GM23248 (cell line): ENCODE measurements around the gene RBM23. TPM values are rescaled to one million over a fixed set of nuclear protein-coding genes. Genes with fewer than 3 reads are reported as not detected.

Source experiments
- DNase-seq: peaks from one replicate; pipeline ENCODE4 v3.0.0-alpha.2; 2015
- H2AFZ ChIP-seq: fragments of 200-600 bp; sonication (generic); 2 replicates; pipeline ENCODE4 v1.6.1; 2016; ENCODE audit warnings: antibody characterized with exemption
- H3F3A ChIP-seq: fragments of 200-600 bp; sonication (generic); 2 replicates; pipeline ENCODE4 v1.6.1; 2016; ENCODE audit warnings: mild to moderate bottlenecking, antibody characterized with exemption, mixed run types; ENCODE audit not compliant: insufficient read depth
- H3K27ac ChIP-seq: fragments of 200-600 bp; sonication (generic); 2 replicates; pipeline ENCODE4 v1.5.1; 2016; ENCODE audit warnings: mild to moderate bottlenecking
- H3K27me3 ChIP-seq: fragments of 200-600 bp; sonication (generic); replicated peaks from 2 replicates; pipeline ENCODE4 v1.6.1; 2016; ENCODE audit warnings: mild to moderate bottlenecking; ENCODE audit not compliant: insufficient read depth
- H3K36me3 ChIP-seq: fragments of 200-600 bp; sonication (generic); 2 replicates; pipeline ENCODE4 v1.6.1; 2016; ENCODE audit warnings: low read depth, mild to moderate bottlenecking
- H3K4me1 ChIP-seq: fragments of 200-600 bp; sonication (generic); 2 replicates; pipeline ENCODE4 v1.6.1; 2016; ENCODE audit warnings: mild to moderate bottlenecking; ENCODE audit not compliant: insufficient read depth
- H3K4me2 ChIP-seq: fragments of 200-600 bp; sonication (generic); one replicate; pipeline ENCODE4 v1.6.1; 2016; ENCODE audit warnings: mild to moderate bottlenecking; ENCODE audit not compliant: unreplicated experiment
- H3K4me3 ChIP-seq: fragments of 200-600 bp; sonication (generic); 2 replicates; pipeline ENCODE4 v1.5.1; 2016; ENCODE audit warnings: mild to moderate bottlenecking
- H3K79me2 ChIP-seq: fragments of 200-600 bp; sonication (generic); 2 replicates; pipeline ENCODE4 v1.6.1; 2016; ENCODE audit warnings: mild to moderate bottlenecking; ENCODE audit not compliant: insufficient read depth
- H3K9ac ChIP-seq: fragments of 200-600 bp; sonication (generic); 2 replicates; pipeline ENCODE4 v1.6.1; 2016; ENCODE audit warnings: mild to moderate bottlenecking
- H3K9me2 ChIP-seq: fragments of 200-600 bp; sonication (generic); 2 replicates; pipeline ENCODE4 v1.6.1; 2016; ENCODE audit warnings: mixed run types, mild to moderate bottlenecking, moderate library complexity; ENCODE audit not compliant: insufficient read depth
- H3K9me3 ChIP-seq: fragments of 200-600 bp; sonication (generic); one replicate; pipeline ENCODE4 v1.6.1; 2017; ENCODE audit warnings: low read depth
- H4K20me1 ChIP-seq: fragments of 200-600 bp; sonication (generic); 2 replicates; pipeline ENCODE4 v1.6.0; 2016; ENCODE audit not compliant: insufficient read depth
- EZH2 ChIP-seq: fragments of 200-600 bp; sonication (generic); IDR thresholded peaks from 2 replicates; pipeline ENCODE4 v1.6.1; 2018; ENCODE audit warnings: antibody characterized with exemption, mild to moderate bottlenecking; ENCODE audit not compliant: insufficient read depth, poor library complexity, severe bottlenecking
- EZH2phosphoT487 ChIP-seq: fragments of 200-600 bp; sonication (generic); IDR thresholded peaks from 2 replicates; pipeline ENCODE4 v1.6.1; 2018; ENCODE audit warnings: antibody characterized with exemption, moderate library complexity, mild to moderate bottlenecking, low read depth; ENCODE audit not compliant: insufficient read depth
- WGBS, 2 experiments: methylation state at CpG; one replicate each; pipeline ENCODE4 v1.1.6; 2015 to 2017; ENCODE audit warnings: low lambda C conversion rate in 2 of 2, low coverage in 1 of 2; ENCODE audit errors: missing lambda C conversion rate in 2 of 2; 5-methylcytosine and 5-hydroxymethylcytosine counted together
- in situ Hi-C: fragments of 300-500 bp; cut with MboI; formaldehyde crosslinking; loops from 2 replicates; pipeline ENCODE4 v1.15.0; 2020
- polyA plus RNA-seq: library from polyadenylated mRNA; unstranded; fragments of >200 nt; fragmentation: Nextera tagmentation; extraction: Ambion mirVana; gene quantifications from 2 replicates; pipeline ENCODE4 v1.2.1, GENCODE V29; 2016
- total RNA-seq: library from RNA; depleted of rRNA; stranded (reverse); fragments of >200 nt; shearing (Covaris generic); gene quantifications from 2 replicates; pipeline ENCODE4 v1.2.3, GENCODE V29; 2014

RBM23 gene
- total and polyA plus RNA-seq, 2 experiments from 2014 or later, result 33.8 to 57.2 TPM

DNA sequence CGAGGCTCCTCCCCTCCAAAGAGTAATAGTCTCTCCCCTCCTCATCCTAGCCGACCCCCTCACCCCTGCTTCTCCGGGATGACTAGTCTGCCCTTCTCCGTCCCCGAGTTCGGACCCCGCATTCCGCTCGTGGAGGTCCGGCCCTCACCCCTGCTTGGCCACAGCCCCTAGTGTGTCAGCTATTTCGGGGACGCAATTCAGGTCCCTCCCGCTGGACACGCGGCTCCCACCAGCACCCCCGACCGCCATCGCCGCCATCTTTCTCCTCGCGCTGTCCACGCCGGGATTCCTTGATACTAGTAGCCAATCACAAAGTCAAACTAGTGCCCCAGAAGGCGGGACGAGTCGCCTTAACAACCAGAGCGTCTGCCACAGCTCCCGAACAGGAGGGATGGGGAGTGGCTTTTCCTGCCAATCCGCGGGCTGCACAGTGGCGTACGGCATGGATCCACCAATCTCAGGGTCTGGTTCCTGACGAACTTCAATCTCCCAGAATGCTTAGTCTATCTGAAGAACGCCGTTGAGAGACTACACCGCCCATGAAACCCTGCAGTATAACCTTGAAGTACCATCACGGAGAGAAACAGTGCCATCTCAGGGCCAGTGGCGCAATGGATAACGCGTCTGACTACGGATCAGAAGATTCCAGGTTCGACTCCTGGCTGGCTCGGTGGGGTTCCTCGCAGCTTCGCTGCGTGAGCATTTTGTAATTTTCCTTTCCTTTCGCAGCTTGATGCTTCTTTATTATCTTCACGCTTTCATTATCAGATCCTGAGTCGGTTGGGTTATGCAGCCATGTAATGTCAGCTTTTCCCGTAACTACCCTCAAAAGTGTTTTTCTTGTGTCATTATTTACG, 10.4 kb upstream of the RBM23 start, which contains the start of gene PRMT5:
Gene PRMT5 (minus strand): TSS at position 273 of the 857 bp plus-strand sequence. CDS start 15 bp downstream, at position 258.
- no peaks in the 10 kb centered on the region for H3K9me2 ChIP-seq
- H3K36me3 ChIP-seq, result peaks cover 12% of the 10 kb centered on the region
- H3F3A ChIP-seq, result peaks cover 14% of the 10 kb centered on the region
- peaks cover 21% of the 10 kb centered on the region for H3K4me1 ChIP-seq
- H3K27me3 ChIP-seq, result no peaks in the 10 kb centered on the region
- peak; percentile 100 for DNase-seq
- H3K27ac ChIP-seq, result peak within 1 kb of the TSS; percentile 88
- H4K20me1 ChIP-seq, result no peaks in the 10 kb centered on the region
- TF ChIP-seq EZH2phosphoT487 (no peak), EZH2 (no peak)
- peaks cover 35% of the 10 kb centered on the region for H3K79me2 ChIP-seq
- 0 to 1% methylated on average over 51 of the region's 51 CpGs for WGBS, 2 experiments
- in situ Hi-C loops, result no loop called here
- H3K9ac ChIP-seq, result peak within 1 kb of the TSS; percentile 94
- no peaks in the 10 kb centered on the region for H3K9me3 ChIP-seq
- H3K4me3 ChIP-seq, result peak within 1 kb of the TSS; percentile 91
- H3K4me2 ChIP-seq, result peak within 1 kb of the TSS; percentile 97
- H2AFZ ChIP-seq, result peak within 1 kb of the TSS; percentile 94

DNA sequence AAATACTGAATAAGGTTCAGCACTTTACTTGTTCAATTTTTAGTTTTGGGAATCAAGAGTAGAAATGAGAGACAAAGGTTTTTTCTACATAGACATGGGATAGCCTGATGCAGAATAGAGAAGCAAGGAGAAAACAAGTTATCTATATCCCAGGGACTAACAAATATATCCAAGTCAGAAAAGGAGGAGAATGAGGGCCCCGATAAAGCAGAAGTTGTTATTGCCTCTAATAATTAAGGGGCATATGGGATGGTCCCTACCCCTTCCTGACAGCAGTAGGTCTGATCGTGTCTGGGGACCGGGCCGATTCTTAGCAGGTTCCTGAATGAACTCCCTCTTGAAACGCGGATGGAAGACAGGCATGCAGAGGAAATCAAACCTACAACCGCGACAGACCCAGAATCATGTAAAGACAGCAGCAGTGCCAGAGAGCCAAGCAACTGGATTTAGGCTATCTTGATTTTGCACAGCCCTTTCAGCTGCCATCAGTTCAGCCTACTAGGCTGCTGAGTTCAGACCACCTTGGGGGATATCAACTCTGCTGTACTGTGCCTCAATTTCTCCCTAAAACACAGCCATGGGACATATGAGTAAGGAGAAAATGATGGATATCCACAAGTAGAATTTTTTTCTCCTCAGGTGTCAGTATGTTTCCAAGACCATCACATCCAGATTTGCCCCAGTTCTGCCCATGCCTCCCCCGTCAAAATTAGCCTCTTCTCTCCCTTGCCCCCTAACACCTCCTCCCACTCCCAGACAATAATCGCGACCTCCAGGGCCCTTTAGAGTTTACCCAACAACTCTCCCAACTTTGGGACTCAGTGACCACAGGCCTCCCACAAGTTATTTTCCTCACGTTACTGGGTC, 9.5 kb upstream of the RBM23 start:
- 9 to 10% methylated on average over 12 of the region's 12 CpGs for WGBS, 2 experiments
- peak overlapping the region; percentile 94 for H3K9ac ChIP-seq
- H3K79me2 ChIP-seq, result peaks cover 35% of the 10 kb centered on the region
- in situ Hi-C loops, result no loop called here
- peak overlapping the region; percentile 84 for H2AFZ ChIP-seq
- H3K9me2 ChIP-seq, result no peaks in the 10 kb centered on the region
- H3K4me1 ChIP-seq, result peaks cover 21% of the 10 kb centered on the region
- DNase-seq, result peak; percentile 35
- H3K36me3 ChIP-seq, result peaks cover 19% of the 10 kb centered on the region
- peak overlapping the region; percentile 97 for H3K4me2 ChIP-seq
- no peak for TF ChIP-seq EZH2
- TF ChIP-seq EZH2phosphoT487, result no peak
- H4K20me1 ChIP-seq, result no peaks in the 10 kb centered on the region
- no peaks in the 10 kb centered on the region for H3K27me3 ChIP-seq
- peak overlapping the region; percentile 91 for H3K4me3 ChIP-seq
- peak overlapping the region; percentile 75 for H3K27ac ChIP-seq
- peaks cover 10% of the 10 kb centered on the region for H3F3A ChIP-seq
- H3K9me3 ChIP-seq, result no peaks in the 10 kb centered on the region

DNA sequence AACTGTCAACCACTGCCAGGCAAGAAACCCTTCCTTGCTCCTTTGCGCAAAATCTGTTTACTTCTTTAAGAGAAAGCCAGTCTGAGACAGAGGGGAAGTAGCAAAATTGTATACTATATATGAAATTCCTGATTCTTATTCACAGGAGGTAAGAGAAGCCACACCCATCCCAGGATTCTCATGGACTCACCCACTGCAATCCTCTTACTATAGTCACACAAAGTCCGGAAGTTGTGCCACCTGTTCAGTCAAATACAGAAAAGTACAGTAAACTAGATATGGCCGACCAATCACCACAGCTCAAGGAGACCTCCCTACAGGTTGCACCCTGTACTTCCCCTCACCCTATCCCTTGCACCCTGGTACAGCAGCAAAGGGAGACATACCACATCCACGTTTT, 7.4 kb upstream of the RBM23 start:
- TF ChIP-seq EZH2 (no peak), EZH2phosphoT487 (no peak)
- Histone ChIP-seq H3K4me1 (peaks cover 21% of the 10 kb centered on the region), H4K20me1 (no peaks in the 10 kb centered on the region), H3K4me3 (no peak overlapping the region), H3K27ac (peak overlapping the region; percentile 34), H2AFZ (no peak overlapping the region), H3F3A (peaks cover 22% of the 10 kb centered on the region), H3K4me2 (peak overlapping the region; percentile 21), H3K9ac (0 out of 2 replicates have a peak overlapping the region, but pooled peaks have one; percentile 17), H3K9me2 (no peaks in the 10 kb centered on the region), H3K9me3 (no peaks in the 10 kb centered on the region), H3K79me2 (peaks cover 35% of the 10 kb centered on the region), H3K36me3 (peaks cover 28% of the 10 kb centered on the region), H3K27me3 (no peaks in the 10 kb centered on the region)
- in situ Hi-C loops, result no loop called here
- WGBS, 2 experiments, result 66 to 73% methylated on average over 4 of the region's 4 CpGs
- DNase-seq, result peak; percentile 64

DNA sequence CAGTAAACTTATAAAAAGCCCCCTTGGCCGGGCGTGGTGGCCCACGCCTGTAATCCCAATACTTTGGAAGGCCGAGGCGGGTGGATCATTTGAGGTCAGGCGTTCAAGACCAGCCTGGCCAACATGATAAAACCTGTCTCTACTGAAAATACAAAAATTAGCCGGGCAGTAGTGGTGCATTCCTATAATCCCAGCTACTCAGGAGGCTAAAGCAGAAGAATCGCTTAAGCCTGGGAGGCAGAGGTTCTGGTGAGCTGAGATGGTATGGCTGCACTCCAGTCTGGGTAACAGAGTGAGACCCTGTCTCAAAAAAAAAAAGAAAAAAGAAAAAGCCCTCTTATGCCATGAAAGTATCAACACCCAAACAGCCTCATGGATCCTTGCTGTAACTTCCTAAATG, 6.6 kb upstream of the RBM23 start:
- H3K9ac ChIP-seq, result 0 out of 2 replicates have a peak overlapping the region, but pooled peaks have one; percentile 17
- WGBS, 2 experiments, result 96 to 98% methylated on average over 8 of the region's 8 CpGs
- H3K27ac ChIP-seq, result peak overlapping the region; percentile 34; the same call in 1 of the 2 replicates
- H3K9me2 ChIP-seq, result no peaks in the 10 kb centered on the region
- no peak for TF ChIP-seq EZH2
- TF ChIP-seq EZH2phosphoT487, result no peak
- peaks cover 31% of the 10 kb centered on the region for H3K36me3 ChIP-seq
- DNase-seq, result no peak
- no peaks in the 10 kb centered on the region for H3K9me3 ChIP-seq
- no peaks in the 10 kb centered on the region for H4K20me1 ChIP-seq
- no peak overlapping the region for H3K4me2 ChIP-seq
- H3K4me1 ChIP-seq, result peaks cover 21% of the 10 kb centered on the region
- no peak overlapping the region for H3K4me3 ChIP-seq
- peaks cover 35% of the 10 kb centered on the region for H3K79me2 ChIP-seq
- no peak overlapping the region for H2AFZ ChIP-seq
- peaks cover 29% of the 10 kb centered on the region for H3F3A ChIP-seq
- H3K27me3 ChIP-seq, result no peaks in the 10 kb centered on the region
- in situ Hi-C loops, result no loop called here
